Activated CD8-positive, alpha-beta memory T cell treated with anti-CD3 and anti-CD28 coated beads, Interleukin-2, amount 50 U/mL, for 48 hours (primary cell): ENCODE measurements around the gene CYP4X1.
"Not testable (repeated sequence)": the region's sequence is repeated elsewhere in the genome, so short reads cannot be mapped to it uniquely, and the experiment has no call there.

Experiments used
- DNase-seq: peaks from one replicate; pipeline ENCODE4 v3.0.0-alpha.2; 2020

Gene CYP4X1, protein sequence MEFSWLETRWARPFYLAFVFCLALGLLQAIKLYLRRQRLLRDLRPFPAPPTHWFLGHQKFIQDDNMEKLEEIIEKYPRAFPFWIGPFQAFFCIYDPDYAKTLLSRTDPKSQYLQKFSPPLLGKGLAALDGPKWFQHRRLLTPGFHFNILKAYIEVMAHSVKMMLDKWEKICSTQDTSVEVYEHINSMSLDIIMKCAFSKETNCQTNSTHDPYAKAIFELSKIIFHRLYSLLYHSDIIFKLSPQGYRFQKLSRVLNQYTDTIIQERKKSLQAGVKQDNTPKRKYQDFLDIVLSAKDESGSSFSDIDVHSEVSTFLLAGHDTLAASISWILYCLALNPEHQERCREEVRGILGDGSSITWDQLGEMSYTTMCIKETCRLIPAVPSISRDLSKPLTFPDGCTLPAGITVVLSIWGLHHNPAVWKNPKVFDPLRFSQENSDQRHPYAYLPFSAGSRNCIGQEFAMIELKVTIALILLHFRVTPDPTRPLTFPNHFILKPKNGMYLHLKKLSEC

DNA sequence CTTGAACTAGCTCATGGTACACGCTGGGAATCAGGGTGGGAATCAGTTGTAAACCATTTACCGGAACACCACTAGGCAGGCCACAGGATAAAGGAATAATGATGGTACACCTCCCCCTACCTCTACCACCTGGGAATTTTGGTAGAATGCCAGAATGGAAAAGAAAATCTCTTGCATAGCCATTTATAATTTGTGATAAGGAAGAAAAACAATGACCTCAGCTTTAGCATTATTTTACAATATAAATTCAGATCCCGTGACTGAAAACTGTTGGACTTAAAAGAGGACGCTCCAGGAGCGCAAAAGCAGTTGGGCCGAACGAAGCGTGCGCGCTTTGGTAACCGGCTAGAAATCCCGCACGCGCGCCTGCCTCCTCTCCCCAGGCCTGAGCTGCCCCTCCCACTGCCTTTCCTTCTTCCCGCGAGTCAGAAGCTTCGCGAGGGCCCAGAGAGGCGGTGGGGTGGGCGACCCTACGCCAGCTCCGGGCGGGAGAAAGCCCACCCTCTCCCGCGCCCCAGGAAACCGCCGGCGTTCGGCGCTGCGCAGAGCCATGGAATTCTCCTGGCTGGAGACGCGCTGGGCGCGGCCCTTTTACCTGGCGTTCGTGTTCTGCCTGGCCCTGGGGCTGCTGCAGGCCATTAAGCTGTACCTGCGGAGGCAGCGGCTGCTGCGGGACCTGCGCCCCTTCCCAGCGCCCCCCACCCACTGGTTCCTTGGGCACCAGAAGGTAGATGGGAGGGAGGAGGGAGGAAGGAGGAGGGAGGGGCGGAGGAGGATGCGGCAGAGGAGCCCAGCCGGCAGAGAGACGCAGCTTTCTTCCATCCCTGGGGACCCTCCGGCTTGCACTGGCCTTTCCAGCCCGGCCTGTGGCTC is at the start of gene CYP4X1:
Gene CYP4X1 (plus strand): TSS at position 402 of the 873 bp plus-strand sequence. CDS start 149 bp downstream, at position 551.
- no peak for DNase-seq

GRCh38 chr1:46983166-46983829 is 40.2 kb upstream of the CYP4X1 start:
- no peak for DNase-seq

GRCh38 chr1:46983830-46984586 is 39.5 kb upstream of the CYP4X1 start:
- DNase-seq: no peak

GRCh38 chr1:46990541-46990940 is 32.9 kb upstream of the CYP4X1 start:
- not testable (repeated sequence) for DNase-seq

DNA sequence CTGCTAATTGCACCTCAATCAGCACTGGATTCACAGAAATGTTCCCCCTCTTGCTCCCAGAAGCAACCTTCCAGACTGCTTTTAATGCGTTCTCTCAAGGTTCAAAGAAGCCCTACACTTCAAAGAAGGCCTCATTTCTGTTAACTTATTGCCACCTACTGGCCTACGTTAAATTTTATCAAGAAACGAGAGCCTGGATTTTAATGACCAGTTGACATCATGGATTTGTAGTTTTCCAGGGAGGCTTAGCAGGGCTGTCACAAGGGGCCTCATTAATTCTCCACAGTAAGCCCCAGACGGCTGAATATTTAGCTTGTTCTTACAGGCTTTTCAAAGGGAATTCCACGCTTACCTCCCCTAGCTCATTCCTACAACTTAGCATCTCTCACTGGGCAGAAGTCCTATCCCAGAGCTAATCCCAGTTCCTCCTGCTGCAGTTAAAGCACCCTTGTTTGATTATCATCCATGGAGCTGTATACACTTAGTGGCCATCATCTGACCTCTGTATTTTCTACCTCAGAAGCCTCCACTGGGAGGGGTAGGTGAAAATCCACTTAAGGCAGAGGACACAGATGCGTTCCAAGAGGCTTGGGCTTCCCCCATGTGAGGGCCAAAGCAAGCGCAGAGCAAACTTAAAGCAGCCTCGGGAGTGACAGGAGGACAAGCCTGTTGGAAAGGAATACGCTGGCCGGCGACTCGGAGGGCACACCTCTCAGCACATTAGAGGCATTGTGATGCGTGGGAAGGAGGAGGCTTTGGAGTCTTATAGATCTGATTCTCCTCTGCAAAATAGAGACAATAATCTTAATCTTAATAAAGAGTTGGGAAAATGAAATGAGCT is 32.2 kb upstream of the CYP4X1 start:
- DNase-seq: no peak

- DNase-seq: no peak
Observed at GRCh38 chr1:46996659-46997281, 26.7 kb upstream of the CYP4X1 start.

- no peak for DNase-seq
Observed at GRCh38 chr1:47002211-47002610, 21.3 kb upstream of the CYP4X1 start.

DNA sequence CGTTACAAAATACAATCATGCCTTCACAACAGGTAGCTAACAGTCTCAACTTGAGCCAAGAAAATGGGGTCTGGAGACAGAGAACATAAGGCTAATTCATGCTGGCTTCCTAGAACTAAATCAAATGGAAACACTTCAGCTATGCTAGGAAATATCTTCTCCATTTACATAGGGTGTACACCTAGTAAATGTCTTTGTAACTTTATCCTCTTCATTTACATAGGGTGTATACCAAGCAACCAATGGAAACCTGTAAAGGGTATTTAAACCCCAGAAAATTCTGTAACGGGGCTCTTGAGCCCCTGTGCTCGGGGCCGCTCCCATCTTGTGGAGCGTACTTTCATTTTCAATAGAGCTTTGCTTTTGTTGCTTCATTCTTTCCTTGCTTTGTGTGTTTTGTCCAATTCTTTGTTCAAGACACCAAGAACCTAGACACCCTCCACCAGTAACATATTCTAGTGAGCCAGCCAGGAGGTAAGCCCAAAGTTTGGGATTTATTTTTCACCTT is 19.5 kb upstream of the CYP4X1 start:
- DNase-seq: no peak

GRCh38 chr1:47006437-47006836 is 17.0 kb upstream of the CYP4X1 start:
- DNase-seq: not testable (repeated sequence)

- DNase-seq: no peak
Observed at GRCh38 chr1:47013293-47013692, 10.2 kb upstream of the CYP4X1 start.

GRCh38 chr1:47021070-47021469 is 2.4 kb upstream of the CYP4X1 start:
- no peak for DNase-seq

GRCh38 chr1:47024141-47024801 is 802 bp downstream of the CYP4X1 start:
- no peak for DNase-seq

GRCh38 chr1:47030170-47030805 is 6.8 kb downstream of the CYP4X1 start:
- DNase-seq: no peak

DNA sequence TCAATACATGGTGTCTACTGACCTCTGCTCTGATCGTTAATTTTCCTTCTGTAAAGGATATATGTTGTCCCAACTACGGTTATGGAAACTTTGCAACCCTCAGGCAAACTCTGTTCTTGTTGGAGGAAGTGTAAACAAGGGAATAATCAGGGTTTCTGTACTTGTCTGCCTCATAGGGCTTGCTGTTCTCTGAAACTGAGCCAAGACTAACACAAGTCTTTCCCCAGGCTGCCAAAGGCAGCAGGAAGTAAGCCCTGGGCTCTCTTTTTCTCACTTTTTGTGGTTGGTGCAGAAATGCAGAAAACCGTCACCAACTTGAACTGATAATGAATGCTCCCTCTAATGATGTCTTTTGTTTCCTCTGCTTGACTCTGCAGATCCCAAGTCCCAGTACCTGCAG is 7.6 kb downstream of the CYP4X1 start:
- DNase-seq: no peak

- DNase-seq: no peak
Observed at GRCh38 chr1:47031585-47031984, 8.1 kb downstream of the CYP4X1 start.

- DNase-seq: no peak
Observed at GRCh38 chr1:47036764-47037163, 13.3 kb downstream of the CYP4X1 start.

GRCh38 chr1:47059376-47059775 is 35.9 kb downstream of the CYP4X1 start:
- no peak for DNase-seq

- DNase-seq: no peak
Observed at GRCh38 chr1:47067097-47067594, 43.7 kb downstream of the CYP4X1 start, which contains the start of gene CYP4Z1. TSS of gene CYP4Z1 (plus strand) at chr1:47067231. CDS start at chr1:47067491, 260 bp downstream.

DNA sequence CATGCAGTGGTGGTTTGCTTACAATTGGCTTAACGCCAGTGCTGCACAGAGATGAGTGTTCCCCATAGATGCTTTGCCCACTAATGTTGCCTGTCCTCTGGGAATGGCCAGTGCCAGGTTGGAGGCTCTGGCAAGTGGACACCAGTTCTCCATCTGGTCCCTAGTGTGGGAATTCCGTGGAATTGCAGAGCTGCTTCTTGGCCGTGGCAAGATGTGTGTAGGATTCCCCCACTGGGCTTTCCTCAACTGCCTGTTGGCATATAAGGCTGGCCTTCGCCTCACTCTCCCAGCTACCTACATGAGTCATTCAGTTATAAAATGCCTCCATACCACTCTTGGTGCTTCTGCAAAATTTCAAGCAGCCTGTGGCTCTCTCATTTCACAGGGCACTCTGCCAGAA is 45.6 kb downstream of the CYP4X1 start:
- not testable (repeated sequence) for DNase-seq
